Smooth muscle cell (in vitro differentiated cells): ENCODE measurements around the gene MSH2. TPM values are rescaled to one million over a fixed set of nuclear protein-coding genes. Genes with fewer than 3 reads are reported as not detected.

ENCODE experiments used
- DNase-seq: peaks from one replicate; lab custom pipeline; 2025; ENCODE audit not compliant: unreplicated experiment; lab: John Stamatoyannopoulos, UW
- H2AFZ ChIP-seq: fragments of 200-600 bp; sonication (generic); 2 replicates; pipeline ENCODE4 v1.6.0; 2016; ENCODE audit warnings: antibody characterized with exemption, low read depth, mild to moderate bottlenecking
- H3F3A ChIP-seq: fragments of 200-600 bp; sonication (generic); 2 replicates; pipeline ENCODE4 v1.6.0; 2017; ENCODE audit warnings: antibody characterized with exemption, low read depth
- H3K27ac ChIP-seq: fragments of 200-600 bp; sonication (generic); 2 replicates; pipeline ENCODE4 v1.5.1; 2016; ENCODE audit warnings: low read depth, mild to moderate bottlenecking
- H3K27me3 ChIP-seq: fragments of 200-600 bp; sonication (generic); 2 replicates; pipeline ENCODE4 v1.6.1; 2016; ENCODE audit warnings: low read depth, mild to moderate bottlenecking
- H3K36me3 ChIP-seq: fragments of 200-600 bp; sonication (generic); 2 replicates; pipeline ENCODE4 v1.5.1; 2016; ENCODE audit warnings: low read depth
- H3K4me1 ChIP-seq: fragments of 200-600 bp; sonication (generic); 2 replicates; pipeline ENCODE4 v1.5.1; 2016; ENCODE audit warnings: low read depth
- H3K4me2 ChIP-seq: fragments of 200-600 bp; sonication (generic); 2 replicates; pipeline ENCODE4 v1.6.0; 2016; ENCODE audit warnings: mild to moderate bottlenecking
- H3K4me3 ChIP-seq: fragments of 200-600 bp; sonication (generic); 2 replicates; pipeline ENCODE4 v1.5.1; 2016; ENCODE audit warnings: mild to moderate bottlenecking
- H3K79me2 ChIP-seq: fragments of 200-600 bp; sonication (generic); 2 replicates; pipeline ENCODE4 v1.6.0; 2016; ENCODE audit warnings: low read depth, mild to moderate bottlenecking
- H3K9ac ChIP-seq: fragments of 200-600 bp; sonication (generic); 2 replicates; pipeline ENCODE4 v1.6.0; 2016; ENCODE audit warnings: low read depth
- H3K9me3 ChIP-seq: fragments of 200-600 bp; sonication (generic); replicated peaks from 2 replicates; pipeline ENCODE4 v1.5.1; 2016; ENCODE audit warnings: low read depth
- H4K20me1 ChIP-seq: fragments of 200-600 bp; sonication (generic); 2 replicates; pipeline ENCODE4 v1.6.0; 2016; ENCODE audit warnings: low read depth
- WGBS: methylation state at CpG from one replicate; pipeline ENCODE4 v1.1.7; 2016; ENCODE audit warnings: low lambda C conversion rate; 5-methylcytosine and 5-hydroxymethylcytosine counted together
- polyA plus RNA-seq: library from polyadenylated mRNA; unstranded; fragments of >200 nt; fragmentation: Nextera tagmentation; extraction: Ambion mirVana; gene quantifications from 2 replicates; pipeline ENCODE4 v1.2.1, GENCODE V29; 2016
- total RNA-seq: library from RNA; depleted of rRNA; stranded (reverse); fragments of >200 nt; gene quantifications from 2 replicates; pipeline ENCODE4 v1.2.3, GENCODE V29; 2014
- TF ChIP-seq, protein P1 (sequence below): fragments of 200-600 bp; sonication (generic); IDR thresholded peaks from 2 replicates; pipeline ENCODE4 v1.5.1; 2017; ENCODE audit warnings: borderline replicate concordance, mild to moderate bottlenecking, antibody characterized with exemption; ENCODE audit not compliant: insufficient read depth, poor library complexity, severe bottlenecking

The MSH2 gene
- total and polyA plus RNA-seq, 2 experiments from 2014 or later = 21.3 to 35.6 TPM

DNA sequence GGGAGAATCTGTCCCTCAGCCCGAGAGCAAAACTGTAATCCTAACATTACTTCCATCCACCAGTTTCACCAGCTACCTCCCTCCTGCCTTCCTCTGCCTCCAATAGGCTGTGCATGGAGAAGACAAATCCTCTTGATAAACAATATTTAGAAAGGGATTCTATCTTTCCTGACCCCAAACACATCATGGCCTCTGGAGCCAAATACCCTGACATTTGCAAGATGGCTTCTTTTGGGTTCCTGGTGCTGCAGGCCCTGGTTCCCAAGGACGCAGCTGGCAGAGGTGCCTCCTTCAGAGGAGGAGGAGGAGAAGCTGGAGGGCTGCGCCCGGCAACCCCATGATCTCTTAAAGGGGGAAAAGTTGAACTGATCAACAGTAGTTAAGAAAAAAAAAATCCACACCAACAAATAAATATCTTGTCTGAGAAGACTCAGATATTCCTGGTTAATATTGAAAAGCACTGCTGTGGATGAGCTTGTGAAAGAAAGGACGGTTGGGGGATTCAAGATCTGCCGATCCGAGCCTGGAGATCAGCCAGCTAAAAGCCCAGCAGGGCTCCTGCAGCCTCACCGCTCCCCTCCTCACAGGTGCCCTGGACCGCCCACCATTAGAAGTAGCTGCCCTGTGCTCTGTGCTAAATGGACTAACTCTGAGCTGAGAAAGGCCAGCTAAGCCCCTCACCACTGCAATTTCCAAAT is 116.8 kb downstream of the MSH2 start:
- Histone ChIP-seq H3F3A (no peaks in the 10 kb centered on the region), H3K36me3 (no peaks in the 10 kb centered on the region), H3K4me3 (no peak overlapping the region), H3K4me2 (no peak overlapping the region), H3K9ac (no peak overlapping the region), H3K9me3 (no peaks in the 10 kb centered on the region), H3K4me1 (peaks cover 11% of the 10 kb centered on the region), H3K79me2 (no peaks in the 10 kb centered on the region), H3K27me3 (no peaks in the 10 kb centered on the region), H3K27ac (no peak overlapping the region), H2AFZ (no peak overlapping the region), H4K20me1 (no peaks in the 10 kb centered on the region)
- no peak for DNase-seq
- TF ChIP-seq, protein P1, sequence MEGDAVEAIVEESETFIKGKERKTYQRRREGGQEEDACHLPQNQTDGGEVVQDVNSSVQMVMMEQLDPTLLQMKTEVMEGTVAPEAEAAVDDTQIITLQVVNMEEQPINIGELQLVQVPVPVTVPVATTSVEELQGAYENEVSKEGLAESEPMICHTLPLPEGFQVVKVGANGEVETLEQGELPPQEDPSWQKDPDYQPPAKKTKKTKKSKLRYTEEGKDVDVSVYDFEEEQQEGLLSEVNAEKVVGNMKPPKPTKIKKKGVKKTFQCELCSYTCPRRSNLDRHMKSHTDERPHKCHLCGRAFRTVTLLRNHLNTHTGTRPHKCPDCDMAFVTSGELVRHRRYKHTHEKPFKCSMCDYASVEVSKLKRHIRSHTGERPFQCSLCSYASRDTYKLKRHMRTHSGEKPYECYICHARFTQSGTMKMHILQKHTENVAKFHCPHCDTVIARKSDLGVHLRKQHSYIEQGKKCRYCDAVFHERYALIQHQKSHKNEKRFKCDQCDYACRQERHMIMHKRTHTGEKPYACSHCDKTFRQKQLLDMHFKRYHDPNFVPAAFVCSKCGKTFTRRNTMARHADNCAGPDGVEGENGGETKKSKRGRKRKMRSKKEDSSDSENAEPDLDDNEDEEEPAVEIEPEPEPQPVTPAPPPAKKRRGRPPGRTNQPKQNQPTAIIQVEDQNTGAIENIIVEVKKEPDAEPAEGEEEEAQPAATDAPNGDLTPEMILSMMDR = no peak
- 79% methylated on average over 9 of the region's 9 CpGs for WGBS

DNA sequence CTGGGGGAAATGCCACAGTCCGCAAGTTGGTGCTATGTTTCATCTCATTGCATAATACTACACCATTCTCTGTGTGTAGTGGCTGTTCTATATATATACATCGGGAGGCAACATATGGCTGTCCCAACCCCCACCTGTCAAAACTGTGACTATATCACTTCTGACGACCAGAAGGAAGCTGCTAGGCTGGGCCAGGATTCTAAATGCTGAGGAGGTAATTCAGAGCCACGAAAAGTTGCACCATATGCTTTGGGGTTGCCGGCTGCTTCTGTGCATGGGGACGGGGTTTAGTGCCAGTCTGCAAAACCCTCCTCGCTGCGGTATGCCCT is 117.3 kb downstream of the MSH2 start:
- Histone ChIP-seq H3K27me3 (no peaks in the 10 kb centered on the region), H3K9me3 (no peaks in the 10 kb centered on the region), H3K4me3 (no peak overlapping the region), H3K4me2 (peak overlapping the region; percentile 78), H3F3A (no peaks in the 10 kb centered on the region), H4K20me1 (no peaks in the 10 kb centered on the region), H3K36me3 (no peaks in the 10 kb centered on the region), H3K9ac (no peak overlapping the region), H3K79me2 (no peaks in the 10 kb centered on the region), H3K4me1 (peaks cover 11% of the 10 kb centered on the region), H3K27ac (no peak overlapping the region), H2AFZ (no peak overlapping the region)
- WGBS = 57% methylated on average over 8 of the region's 8 CpGs
- TF ChIP-seq, protein P1 = no peak
- DNase-seq = no peak

DNA sequence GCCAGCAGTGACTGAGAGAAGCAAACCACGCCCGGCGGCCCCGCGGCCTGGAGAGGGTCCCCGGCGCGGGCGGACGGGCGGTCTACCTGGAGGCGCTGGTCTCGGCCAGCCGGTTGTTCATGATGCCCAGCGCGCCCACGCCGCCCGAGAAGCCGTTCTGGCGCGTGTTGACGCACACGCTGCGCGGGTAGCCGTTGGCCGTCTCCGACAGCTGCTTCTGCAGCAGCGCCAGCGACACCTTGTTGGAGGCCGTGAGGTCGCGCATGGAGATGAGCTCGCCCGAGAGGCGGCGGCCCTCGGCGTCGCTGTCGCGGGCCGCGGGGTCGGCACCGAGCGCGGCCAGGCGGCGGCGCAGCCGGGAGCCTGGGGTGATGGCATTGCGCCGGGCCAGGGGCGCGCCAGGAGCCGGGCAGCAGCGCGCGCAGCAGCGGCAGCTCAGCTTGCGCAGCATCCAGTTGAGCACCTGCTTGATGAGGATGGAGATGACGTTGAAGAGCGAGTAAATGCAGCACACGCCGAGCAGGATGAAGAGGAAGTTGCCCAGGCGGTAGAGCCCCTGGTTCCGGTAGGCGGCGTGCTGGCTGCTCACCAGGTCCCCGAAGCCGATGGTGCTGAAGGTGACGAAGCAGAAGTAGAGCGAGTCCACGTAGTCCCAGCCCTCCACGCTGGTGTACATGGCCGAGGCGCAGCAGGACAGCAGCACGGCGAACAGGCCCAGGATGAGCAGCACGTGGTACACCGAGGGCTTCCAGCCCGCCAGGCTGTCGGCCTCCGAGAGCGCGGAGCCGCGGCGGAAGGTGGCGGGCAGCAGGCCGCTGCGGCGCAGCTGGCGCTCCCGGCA is 118.1 kb downstream of the MSH2 start:
- WGBS = 78% methylated on average over 92 of the region's 97 CpGs
- Histone ChIP-seq H3F3A (no peaks in the 10 kb centered on the region), H4K20me1 (no peaks in the 10 kb centered on the region), H3K36me3 (no peaks in the 10 kb centered on the region), H3K9me3 (no peaks in the 10 kb centered on the region), H3K27me3 (no peaks in the 10 kb centered on the region), H2AFZ (no peak overlapping the region), H3K4me2 (peak overlapping the region; percentile 78), H3K4me3 (peak overlapping the region; percentile 30), H3K79me2 (no peaks in the 10 kb centered on the region), H3K27ac (no peak overlapping the region), H3K9ac (no peak overlapping the region), H3K4me1 (peaks cover 11% of the 10 kb centered on the region)
- TF ChIP-seq, protein P1 = no peak
- DNase-seq = no peak
